T47D (cell line): ENCODE data around the gene FURIN.
"Not testable (repeated sequence)": the region's sequence is repeated elsewhere in the genome, so short reads cannot be mapped to it uniquely, and the experiment has no call there.

Experiments
- DNase-seq, 2 experiments: peaks; one replicate each; pipeline versions ENCODE4 v3.0.0 to v3.0.0-alpha.2; 2011 to 2012; ENCODE audit warnings: low read depth in 1 of 2, low spot score in 1 of 2
- JUND ChIP-seq: IDR thresholded peaks from 2 replicates; pipeline ENCODE4 v1.6.1; 2012; ENCODE audit warnings: low read depth
- in situ Hi-C: cut with HindIII; loops from 2 replicates; pipeline ENCODE4 v1.10.0; 2016; ENCODE audit warnings: low sequenced_read_pairs, low pct_unique_long_range_greater_than_20kb

FURIN gene

GRCh38 chr15:90893175-90894090 lies 25.0 kb downstream of the FURIN start:
- no peak for TF ChIP-seq JUND
- in situ Hi-C loops = no loop called here
- no peak for DNase-seq

DNA sequence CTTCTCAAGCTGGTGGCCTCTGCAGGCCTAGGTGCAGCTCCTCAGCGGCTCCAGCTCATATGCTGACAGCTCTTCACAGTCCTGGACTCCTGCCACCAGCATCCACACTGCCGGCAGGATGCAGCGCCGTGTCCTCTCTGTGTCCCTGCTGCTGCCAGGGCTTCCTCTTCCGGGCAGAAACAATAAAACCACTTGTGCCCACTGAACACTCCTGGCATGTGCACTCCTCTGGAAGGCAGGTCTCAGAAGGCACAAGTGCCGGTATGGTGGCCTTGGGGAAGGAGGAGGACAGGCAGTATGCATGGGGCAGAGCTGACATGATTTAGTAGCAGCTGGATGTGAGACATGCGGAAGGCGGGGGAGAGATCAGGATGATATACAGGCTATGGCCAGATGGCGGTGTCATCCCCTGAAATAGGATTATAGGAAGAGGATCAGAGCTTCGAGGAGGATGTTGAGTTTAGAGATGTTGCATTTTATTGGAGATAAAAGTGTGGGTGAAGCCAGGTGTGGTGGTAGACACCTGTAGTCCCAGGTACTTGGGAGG lies 27.3 kb downstream of the FURIN start:
- TF ChIP-seq JUND = no peak
- no peak for DNase-seq
- in situ Hi-C loops = no loop called here

- DNase-seq, in situ Hi-C loops: not testable (repeated sequence)
These were observed 28.8 kb downstream of the FURIN start for GRCh38 chr15:90897131-90897655.

GRCh38 chr15:90901175-90902039 lies 33.0 kb downstream of the FURIN start:
- no peak for TF ChIP-seq JUND
- no peak for DNase-seq
- in situ Hi-C loops = no loop called here

- TF ChIP-seq JUND = no peak
- in situ Hi-C loops = no loop called here
- DNase-seq = peak; percentile 84 to 98
These were observed 33.9 kb downstream of the FURIN start for GRCh38 chr15:90902040-90902839.

GRCh38 chr15:90902840-90903732 lies 34.7 kb downstream of the FURIN start, which contains the start of gene MAN2A2:
TSS of gene MAN2A2 (plus strand) at chr15:90903302. CDS start at chr15:90904208, 906 bp downstream.
- in situ Hi-C loops = no loop called here

GRCh38 chr15:90903733-90904536 lies 35.5 kb downstream of the FURIN start:
- in situ Hi-C loops = no loop called here
- DNase-seq = peak; percentile 17 to 47
- TF ChIP-seq JUND = no peak

More at GRCh38 chr15:90902840-90903732, 34.7 kb downstream of the FURIN start, which contains the start of gene MAN2A2:
- no peak for TF ChIP-seq JUND
- DNase-seq = peak; percentile 64 to 83

- in situ Hi-C loops = no loop called here
These were observed 36.4 kb downstream of the FURIN start for GRCh38 chr15:90904746-90905145.

DNA sequence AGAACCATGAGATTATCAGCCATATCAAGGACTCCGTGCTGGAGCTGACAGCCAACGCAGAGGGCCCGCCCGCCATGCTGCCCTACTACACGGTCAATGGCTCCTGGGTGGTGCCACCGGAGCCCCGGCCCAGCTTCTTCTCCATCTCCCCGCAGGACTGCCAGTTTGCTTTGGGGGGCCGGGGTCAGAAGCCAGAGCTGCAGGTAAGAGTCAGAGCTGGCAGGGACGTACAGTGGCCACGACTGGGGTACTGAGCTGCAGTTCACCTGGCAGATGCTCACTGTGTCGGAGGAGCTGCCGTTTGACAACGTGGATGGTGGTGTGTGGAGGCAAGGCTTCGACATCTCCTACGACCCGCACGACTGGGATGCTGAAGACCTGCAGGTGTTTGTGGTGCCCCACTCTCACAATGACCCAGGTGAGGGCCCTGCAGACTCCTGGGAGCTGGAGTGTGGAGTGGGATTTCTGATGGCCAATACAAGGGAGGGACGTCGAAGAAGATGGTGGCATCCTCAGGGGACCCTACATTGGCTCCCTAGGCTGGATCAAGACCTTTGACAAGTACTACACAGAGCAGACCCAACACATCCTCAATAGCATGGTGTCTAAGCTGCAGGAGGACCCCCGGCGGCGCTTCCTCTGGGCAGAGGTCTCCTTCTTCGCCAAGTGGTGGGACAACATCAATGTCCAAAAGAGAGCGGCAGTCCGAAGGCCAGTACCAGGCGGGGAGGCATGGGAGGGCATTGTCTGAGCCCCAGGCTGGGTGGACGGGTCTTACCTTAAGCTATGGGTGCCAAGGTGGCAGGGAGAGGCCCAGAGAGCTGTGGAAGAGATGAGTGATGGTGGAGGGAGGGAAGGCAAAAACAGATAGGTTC lies 37.2 kb downstream of the FURIN start:
- in situ Hi-C loops = no loop called here
- DNase-seq = no peak
- TF ChIP-seq JUND = no peak

More at GRCh38 chr15:90904746-90905145, 36.4 kb downstream of the FURIN start:
- no peak for DNase-seq
- no peak for TF ChIP-seq JUND
